ENCODE results near the gene HTR3C.
"Not testable (repeated sequence)": the region's sequence is repeated elsewhere in the genome, so short reads cannot be mapped to it uniquely, and the experiment has no call there.

HTR3C gene

GRCh38 chr3:184062637-184063036, 9.8 kb downstream of the HTR3C start:
- no peak overlapping the region for H3K4me3 Mint-ChIP-seq
- H3K4me1 Mint-ChIP-seq = no peaks in the 10 kb centered on the region
- no peaks in the 10 kb centered on the region for H3K36me3 Mint-ChIP-seq
- no peaks in the 10 kb centered on the region for H3K9me3 Mint-ChIP-seq
- H3K27ac Mint-ChIP-seq = no peak overlapping the region
- peaks cover 30% of the 10 kb centered on the region for H3K27me3 Mint-ChIP-seq
- no peak for ATAC-seq

GRCh38 chr3:184066211-184066610, 13.4 kb downstream of the HTR3C start:
- H3K36me3 Mint-ChIP-seq = peaks cover 7% of the 10 kb centered on the region
- no peak for ATAC-seq
- H3K27me3 Mint-ChIP-seq = peaks cover 33% of the 10 kb centered on the region
- no peak overlapping the region for H3K4me3 Mint-ChIP-seq
- no peak overlapping the region for H3K27ac Mint-ChIP-seq
- no peaks in the 10 kb centered on the region for H3K4me1 Mint-ChIP-seq
- H3K9me3 Mint-ChIP-seq = peaks cover 9% of the 10 kb centered on the region

DNA sequence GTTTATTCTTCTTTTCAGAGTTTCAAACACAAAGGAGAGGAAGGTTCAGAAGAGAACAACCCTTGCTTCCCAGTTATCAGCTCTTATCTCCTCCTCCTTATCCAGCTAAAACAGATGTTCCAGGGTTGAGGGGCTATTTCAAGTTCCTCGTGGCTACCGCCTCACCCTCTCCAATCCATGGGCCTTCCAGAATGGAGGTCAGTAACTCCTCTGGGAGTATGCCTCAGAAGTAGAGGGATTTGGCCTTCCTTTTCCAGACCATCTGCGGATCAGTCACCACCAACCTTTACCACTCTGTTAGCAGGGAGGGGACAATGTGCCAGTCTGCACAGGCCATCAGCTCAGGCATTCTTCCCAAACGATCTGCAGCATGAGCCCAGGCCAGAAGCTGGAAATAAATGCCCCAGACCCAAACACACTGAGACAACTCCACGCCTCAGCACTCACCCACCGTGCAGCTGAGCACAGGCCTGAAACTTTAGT, 14.8 kb downstream of the HTR3C start:
- Mint-ChIP-seq H3K4me1 (no peaks in the 10 kb centered on the region), H3K27ac (no peak overlapping the region), H3K27me3 (peaks cover 37% of the 10 kb centered on the region), H3K9me3 (peaks cover 9% of the 10 kb centered on the region), H3K36me3 (peaks cover 8% of the 10 kb centered on the region), H3K4me3 (no peak overlapping the region)
- no peak for ATAC-seq

DNA sequence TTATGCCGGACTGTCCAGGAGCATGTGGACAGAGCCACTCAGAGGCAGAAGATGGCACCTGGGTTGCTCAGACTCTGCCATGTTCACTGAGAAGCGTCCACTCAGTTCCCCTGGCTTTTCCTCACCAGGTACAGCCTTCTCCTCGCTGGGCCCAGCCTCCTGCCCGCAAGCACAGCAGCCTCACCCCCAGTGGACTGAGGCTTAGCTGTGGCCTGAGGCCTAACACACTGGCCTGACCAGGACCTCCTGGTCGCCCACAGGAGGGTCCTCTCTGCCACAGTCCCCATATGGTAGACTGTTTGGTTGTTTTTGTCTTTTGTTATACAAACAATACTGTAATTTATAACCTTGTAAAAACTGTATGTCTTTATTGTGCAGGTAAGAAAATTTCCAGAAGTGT, 15.5 kb downstream of the HTR3C start:
- no peaks in the 10 kb centered on the region for H3K4me1 Mint-ChIP-seq
- peaks cover 37% of the 10 kb centered on the region for H3K27me3 Mint-ChIP-seq
- peaks cover 9% of the 10 kb centered on the region for H3K9me3 Mint-ChIP-seq
- H3K27ac Mint-ChIP-seq = no peak overlapping the region
- peaks cover 8% of the 10 kb centered on the region for H3K36me3 Mint-ChIP-seq
- no peak for ATAC-seq
- H3K4me3 Mint-ChIP-seq = no peak overlapping the region

GRCh38 chr3:184071142-184071541, 18.3 kb downstream of the HTR3C start:
- peaks cover 25% of the 10 kb centered on the region for H3K27me3 Mint-ChIP-seq
- not testable (repeated sequence) for H3K27ac Mint-ChIP-seq, H3K36me3 Mint-ChIP-seq, H3K4me1 Mint-ChIP-seq, ATAC-seq, H3K4me3 Mint-ChIP-seq, H3K9me3 Mint-ChIP-seq

GRCh38 chr3:184073621-184074020, 20.8 kb downstream of the HTR3C start:
- Mint-ChIP-seq H3K9me3 (peaks cover 9% of the 10 kb centered on the region), H3K4me1 (no peaks in the 10 kb centered on the region), H3K4me3 (no peak overlapping the region), H3K36me3 (peaks cover 8% of the 10 kb centered on the region), H3K27me3 (peaks cover 23% of the 10 kb centered on the region), H3K27ac (no peak overlapping the region)
- no peak for ATAC-seq

DNA sequence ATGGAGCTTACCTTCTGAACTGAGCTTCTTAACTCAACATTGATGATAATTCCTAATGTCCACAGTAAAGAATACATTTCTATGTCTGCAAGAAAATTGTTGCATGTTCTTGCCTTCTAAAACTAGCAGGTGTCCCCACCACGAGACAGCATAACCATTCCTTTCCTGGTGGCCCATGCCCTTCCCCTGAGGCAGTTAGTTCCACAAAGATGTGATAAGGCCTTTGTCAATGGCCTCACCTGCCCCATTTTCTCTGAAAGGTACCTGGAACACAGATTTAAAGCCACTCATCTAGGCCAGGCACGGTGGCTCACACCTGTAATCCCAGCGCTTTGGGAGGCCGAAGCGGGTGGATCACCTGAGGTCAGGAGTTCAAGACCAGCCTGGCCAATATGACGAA, 23.1 kb downstream of the HTR3C start:
- peaks cover 4% of the 10 kb centered on the region for H3K36me3 Mint-ChIP-seq
- H3K4me3 Mint-ChIP-seq = no peak overlapping the region
- no peak for ATAC-seq
- H3K4me1 Mint-ChIP-seq = no peaks in the 10 kb centered on the region
- H3K27ac Mint-ChIP-seq = no peak overlapping the region
- peaks cover 3% of the 10 kb centered on the region for H3K9me3 Mint-ChIP-seq
- H3K27me3 Mint-ChIP-seq = peaks cover 25% of the 10 kb centered on the region

DNA sequence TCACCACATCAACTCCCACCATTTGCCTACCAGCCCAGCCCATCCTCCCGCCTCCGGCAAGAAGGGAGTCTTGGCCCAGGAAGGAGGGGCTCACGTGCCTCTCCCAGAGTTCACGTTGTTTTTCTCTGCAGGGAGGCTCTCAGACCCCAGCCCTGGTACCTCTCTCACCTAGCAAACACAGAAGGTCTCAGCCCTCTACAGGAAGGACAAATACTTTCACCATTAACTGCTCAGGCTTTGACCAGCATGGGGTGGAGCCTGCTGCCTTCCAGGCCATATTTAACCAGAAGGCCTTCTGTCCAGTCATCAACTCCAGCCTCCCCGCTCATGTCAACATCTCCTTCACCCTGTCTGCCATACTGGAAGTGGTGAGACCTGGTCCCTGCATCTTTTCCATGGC, 25.0 kb downstream of the HTR3C start:
- H3K27me3 Mint-ChIP-seq = peaks cover 18% of the 10 kb centered on the region
- H3K4me3 Mint-ChIP-seq = no peak overlapping the region
- no peak for ATAC-seq

GRCh38 chr3:184078851-184079250, 26.0 kb downstream of the HTR3C start:
- no peaks in the 10 kb centered on the region for H3K4me1 Mint-ChIP-seq
- ATAC-seq = no peak

More for the DNA sequence above, 25.0 kb downstream of the HTR3C start:
- no peaks in the 10 kb centered on the region for H3K4me1 Mint-ChIP-seq
- H3K27ac Mint-ChIP-seq = no peak overlapping the region
- no peaks in the 10 kb centered on the region for H3K36me3 Mint-ChIP-seq
- no peaks in the 10 kb centered on the region for H3K9me3 Mint-ChIP-seq

GRCh38 chr3:184081116-184081830, 28.4 kb downstream of the HTR3C start:
- Mint-ChIP-seq H3K9me3 (peaks cover 7% of the 10 kb centered on the region), H3K36me3 (no peaks in the 10 kb centered on the region), H3K27me3 (peaks cover 24% of the 10 kb centered on the region), H3K4me1 (no peaks in the 10 kb centered on the region), H3K27ac (no peak overlapping the region), H3K4me3 (no peak overlapping the region)
- no peak for ATAC-seq

More at GRCh38 chr3:184078851-184079250, 26.0 kb downstream of the HTR3C start:
- Mint-ChIP-seq H3K36me3 (no peaks in the 10 kb centered on the region), H3K9me3 (no peaks in the 10 kb centered on the region), H3K27me3 (peaks cover 23% of the 10 kb centered on the region), H3K4me3 (no peak overlapping the region), H3K27ac (no peak overlapping the region)

DNA sequence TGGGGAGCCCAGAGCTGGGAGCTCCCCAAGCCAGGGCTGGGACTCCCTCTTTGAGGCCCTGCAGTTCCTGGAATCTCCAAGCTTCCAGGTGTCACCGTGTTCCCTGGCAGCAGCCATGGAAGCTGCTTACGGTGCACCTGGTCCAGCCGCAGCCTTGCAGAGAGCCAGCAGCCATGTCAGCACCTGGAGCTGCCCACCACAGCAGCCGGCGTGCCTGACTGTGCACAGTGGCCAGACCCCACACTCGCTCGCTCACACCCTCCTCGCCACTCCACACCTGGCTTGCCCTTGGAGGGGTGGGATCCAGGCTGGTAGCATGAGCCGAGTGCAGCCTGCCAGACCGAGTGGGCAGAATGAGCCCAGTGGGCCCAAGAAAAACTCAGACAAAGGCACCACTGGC, 29.2 kb downstream of the HTR3C start:
- no peak for ATAC-seq

DNA sequence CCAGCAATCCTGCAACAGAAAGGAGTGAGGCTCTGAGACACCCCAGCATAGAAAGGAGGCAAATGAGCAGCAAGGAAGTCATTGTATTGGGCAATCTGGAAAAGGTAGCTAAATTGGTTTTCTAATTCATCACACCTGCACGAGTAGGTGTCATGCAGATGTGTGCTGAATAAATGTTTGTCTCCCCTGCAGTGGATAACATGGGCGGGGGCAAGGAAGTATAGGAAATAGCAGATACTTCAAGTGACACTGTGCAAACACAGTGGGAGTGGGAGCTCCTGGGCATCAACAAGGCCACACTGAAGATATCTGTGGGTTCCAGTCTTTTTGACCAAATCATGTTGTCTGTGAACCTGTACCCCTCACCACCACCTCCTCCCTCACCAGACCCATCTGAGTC, 29.6 kb downstream of the HTR3C start:
- Mint-ChIP-seq H3K27me3 (peaks cover 16% of the 10 kb centered on the region), H3K27ac (no peak overlapping the region), H3K9me3 (peaks cover 7% of the 10 kb centered on the region), H3K36me3 (no peaks in the 10 kb centered on the region), H3K4me1 (no peaks in the 10 kb centered on the region), H3K4me3 (no peak overlapping the region)
- no peak for ATAC-seq

More for the DNA sequence above, 29.2 kb downstream of the HTR3C start:
- Mint-ChIP-seq H3K27ac (no peak overlapping the region), H3K9me3 (peaks cover 7% of the 10 kb centered on the region), H3K36me3 (no peaks in the 10 kb centered on the region), H3K4me1 (no peaks in the 10 kb centered on the region), H3K4me3 (no peak overlapping the region), H3K27me3 (peaks cover 16% of the 10 kb centered on the region)

DNA sequence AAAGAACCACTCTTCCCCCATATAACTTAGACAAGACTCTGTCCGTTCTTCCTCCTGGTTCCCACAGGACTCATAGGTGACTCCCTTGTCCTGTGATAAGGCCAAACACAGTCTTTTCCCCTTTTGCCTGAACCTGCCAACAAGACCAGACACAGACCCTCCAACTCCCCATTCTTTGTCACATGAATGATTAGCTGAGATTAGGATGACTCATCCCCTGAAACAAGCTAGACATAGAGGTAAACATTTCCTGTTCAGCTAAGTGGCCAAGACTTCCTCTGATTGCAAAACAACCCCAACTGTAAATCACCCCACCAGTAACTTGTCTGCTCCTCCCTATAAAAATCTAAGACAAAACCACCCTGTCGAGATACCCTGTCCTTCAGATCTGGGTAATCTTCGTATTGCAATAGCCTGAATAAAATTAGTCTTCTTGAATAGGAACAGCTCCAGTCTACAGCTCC, 32.6 kb downstream of the HTR3C start:
- Mint-ChIP-seq H3K27me3 (peaks cover 9% of the 10 kb centered on the region), H3K4me1 (no peaks in the 10 kb centered on the region), H3K36me3 (no peaks in the 10 kb centered on the region), H3K4me3 (no peak overlapping the region), H3K27ac (no peak overlapping the region), H3K9me3 (peaks cover 7% of the 10 kb centered on the region)
- ATAC-seq = no peak

DNA sequence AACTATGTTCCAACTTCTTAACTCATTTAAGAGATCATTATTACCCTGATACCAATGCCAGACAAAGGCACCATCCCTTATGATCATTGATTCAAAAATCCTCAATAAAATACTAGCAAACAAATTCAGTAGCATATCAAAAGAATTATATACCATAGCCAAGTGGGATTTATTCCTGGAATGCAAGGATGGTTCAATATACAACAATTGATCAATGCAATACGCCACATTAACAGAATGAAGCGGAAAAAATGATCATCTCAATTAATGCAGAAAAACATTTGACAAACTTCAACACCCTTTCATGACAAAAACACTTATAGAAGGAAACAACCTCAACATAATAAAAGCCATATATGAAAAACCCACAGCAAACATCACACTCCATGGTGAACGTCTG, 39.4 kb downstream of the HTR3C start:
- no peak overlapping the region for H3K27ac Mint-ChIP-seq
- H3K4me3 Mint-ChIP-seq = no peak overlapping the region
- peaks cover 5% of the 10 kb centered on the region for H3K36me3 Mint-ChIP-seq
- peaks cover 12% of the 10 kb centered on the region for H3K4me1 Mint-ChIP-seq
- ATAC-seq = no peak
- H3K9me3 Mint-ChIP-seq = peaks cover 8% of the 10 kb centered on the region
- peaks cover 12% of the 10 kb centered on the region for H3K27me3 Mint-ChIP-seq

GRCh38 chr3:184096811-184097383, 44.0 kb downstream of the HTR3C start, which contains the start of gene HTR3E:
HTR3E (plus strand) TSS chr3:184097064; CDS start chr3:184097530, 466 bp downstream.
- ATAC-seq = no peak
- H3K4me1 Mint-ChIP-seq = peaks cover 14% of the 10 kb centered on the region
- H3K27ac Mint-ChIP-seq = no peak within 1 kb of the TSS
- peaks cover 4% of the 10 kb centered on the region for H3K9me3 Mint-ChIP-seq
- H3K36me3 Mint-ChIP-seq = no peaks in the 10 kb centered on the region
- no peak within 1 kb of the TSS for H3K4me3 Mint-ChIP-seq
- peaks cover 8% of the 10 kb centered on the region for H3K27me3 Mint-ChIP-seq

DNA sequence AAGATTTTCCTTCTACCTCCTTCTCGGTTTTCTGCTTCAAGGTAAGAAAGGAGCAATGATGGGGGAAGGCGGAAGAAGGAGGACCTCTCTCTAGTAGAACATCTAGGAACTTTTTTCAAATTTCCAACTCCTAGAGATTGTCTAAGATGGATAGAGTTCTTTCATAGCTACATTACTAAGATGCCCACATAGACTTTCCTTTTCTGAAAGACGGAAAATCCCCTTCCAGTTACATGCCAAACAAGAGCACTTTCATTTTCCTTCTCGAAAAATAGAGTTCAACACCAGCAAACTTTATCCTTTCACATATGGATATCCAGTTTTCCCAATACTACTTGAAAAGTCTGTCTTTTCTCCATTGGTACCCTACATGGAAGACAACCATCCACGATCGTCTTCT, 44.7 kb downstream of the HTR3C start:
- H3K9me3 Mint-ChIP-seq = peaks cover 4% of the 10 kb centered on the region
- H3K27me3 Mint-ChIP-seq = peaks cover 8% of the 10 kb centered on the region
- ATAC-seq = no peak
- no peak overlapping the region for H3K27ac Mint-ChIP-seq
- no peak overlapping the region for H3K4me3 Mint-ChIP-seq
- H3K4me1 Mint-ChIP-seq = peaks cover 14% of the 10 kb centered on the region
- no peaks in the 10 kb centered on the region for H3K36me3 Mint-ChIP-seq
